Mucosa of rectum (tissue), 2 donors: Measurements from ENCODE around the gene RPS4Y1.

Experiments used
- H3K27ac ChIP-seq, 2 donors: one replicate each; pipeline ENCODE4 v1.7.0; 2013; ENCODE audit warnings: inconsistent platforms in 2 of 2, low read depth in 2 of 2, low read length in 2 of 2
- H3K27me3 ChIP-seq, 2 donors: one replicate each; pipeline ENCODE4 v1.7.0; 2013; ENCODE audit warnings: low read length in 2 of 2; ENCODE audit not compliant: control insufficient read depth in 2 of 2, insufficient read depth in 2 of 2
- H3K36me3 ChIP-seq, 2 donors: one replicate each; pipeline ENCODE4 v1.7.0; 2013; ENCODE audit warnings: low read length in 2 of 2; ENCODE audit not compliant: control insufficient read depth in 2 of 2, insufficient read depth in 2 of 2
- H3K4me1 ChIP-seq, 2 donors: one replicate each; pipeline ENCODE4 v1.7.0; 2013; ENCODE audit warnings: low read length in 2 of 2, mild to moderate bottlenecking in 1 of 2; ENCODE audit not compliant: control insufficient read depth in 2 of 2, insufficient read depth in 2 of 2
- H3K4me3 ChIP-seq, 2 donors: one replicate each; pipeline ENCODE4 v1.7.0; 2013; ENCODE audit warnings: low read length in 2 of 2
- H3K9ac ChIP-seq, 2 donors: one replicate each; pipeline ENCODE4 v1.7.0; 2013; ENCODE audit warnings: low read length in 2 of 2, low read depth in 1 of 2, mild to moderate bottlenecking in 1 of 2
- H3K9me3 ChIP-seq, 2 donors: one replicate each; pipeline ENCODE4 v1.7.0; 2013; ENCODE audit warnings: low read length in 2 of 2; ENCODE audit not compliant: control insufficient read depth in 2 of 2
- donor health status: healthy.
- donor health status: Normal muscosa, but diverticular disease.

Gene RPS4Y1

GRCh38 chrY:2913066-2913815, 71.8 kb downstream of the RPS4Y1 start:
- Histone ChIP-seq H3K9ac (no peak overlapping the region), H3K9me3 (no peaks in the 10 kb centered on the region), H3K4me3 (no peak overlapping the region), H3K27ac (no peak overlapping the region), H3K36me3 (no peaks in the 10 kb centered on the region), H3K27me3 (no peaks in the 10 kb centered on the region), H3K4me1 (no peaks in the 10 kb centered on the region)
